Measurements from ENCODE around the gene TUBA8.
"Not testable (repeated sequence)": the region's sequence is repeated elsewhere in the genome, so short reads cannot be mapped to it uniquely, and the experiment has no call there.

The TUBA8 gene

DNA sequence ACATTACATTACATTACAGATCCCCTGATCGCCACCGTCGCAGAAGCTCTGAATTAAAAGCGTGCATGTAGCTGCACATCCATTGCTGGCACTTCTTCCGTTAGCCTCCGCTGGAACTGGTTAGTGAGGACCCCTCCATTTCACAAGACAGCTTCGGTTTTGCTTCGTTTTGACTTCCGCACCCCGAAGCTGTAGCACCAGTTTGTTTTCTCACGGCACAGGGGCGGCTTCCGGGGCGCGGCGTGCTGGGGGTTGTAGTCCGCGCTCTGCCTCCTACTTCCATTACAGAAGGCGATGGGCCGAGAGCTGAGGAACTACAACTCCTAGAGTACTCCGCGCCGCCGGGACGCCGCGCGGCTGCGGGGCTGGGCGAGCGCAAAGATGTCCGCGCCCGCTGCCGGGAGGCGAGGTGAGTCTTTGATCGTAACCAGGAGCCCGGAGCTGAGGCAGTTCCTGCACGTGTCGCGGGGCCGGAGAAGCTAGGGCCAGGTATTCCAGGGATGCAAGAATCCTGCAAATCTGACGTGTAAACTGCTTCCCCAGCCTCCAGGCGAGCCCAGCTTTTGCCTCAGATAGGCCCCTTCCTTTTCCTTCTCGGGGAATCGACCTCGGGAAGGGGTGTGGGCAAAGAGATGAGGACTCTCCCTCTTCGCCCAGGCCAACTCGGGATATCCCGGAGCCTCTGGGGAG is 32.8 kb upstream of the TUBA8 start, which contains the start of gene PEX26:
Gene PEX26, plus strand, starts transcription at position 352 of the 690 bp plus-strand sequence. CDS start 387 bp downstream, outside the sequence.
- DNase-seq: peak; percentile 85 to 92 (median 87)

GRCh38 chr22:18078329-18079041 is 32.1 kb upstream of the TUBA8 start:
- DNase-seq: peak in 1 of 4 experiments; percentile 13

DNA sequence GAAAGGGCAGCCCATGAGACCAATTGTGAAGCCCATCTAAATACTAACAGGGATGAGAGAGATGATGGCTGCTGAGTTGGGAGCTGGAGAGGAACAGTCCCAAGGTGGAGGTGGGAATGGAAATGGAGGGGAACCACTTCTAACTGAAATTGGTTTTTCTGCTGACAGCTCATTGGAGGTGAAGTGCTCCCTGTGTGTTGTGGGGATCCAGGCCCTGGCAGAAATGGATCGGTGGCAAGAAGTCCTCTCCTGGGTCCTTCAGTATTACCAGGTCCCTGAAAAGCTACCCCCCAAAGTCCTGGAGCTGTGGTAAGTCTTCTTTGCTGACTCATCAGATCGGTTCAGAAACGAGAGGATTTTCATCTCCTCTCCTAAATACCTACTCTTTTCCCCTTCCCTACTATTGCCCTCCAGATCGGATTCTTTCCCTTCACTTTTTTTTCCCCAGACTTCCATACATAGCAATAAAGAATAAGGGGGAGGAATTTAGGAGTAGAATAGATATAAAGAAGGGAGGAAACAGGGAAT is 30.8 kb upstream of the TUBA8 start:
- DNase-seq: no peak

DNA sequence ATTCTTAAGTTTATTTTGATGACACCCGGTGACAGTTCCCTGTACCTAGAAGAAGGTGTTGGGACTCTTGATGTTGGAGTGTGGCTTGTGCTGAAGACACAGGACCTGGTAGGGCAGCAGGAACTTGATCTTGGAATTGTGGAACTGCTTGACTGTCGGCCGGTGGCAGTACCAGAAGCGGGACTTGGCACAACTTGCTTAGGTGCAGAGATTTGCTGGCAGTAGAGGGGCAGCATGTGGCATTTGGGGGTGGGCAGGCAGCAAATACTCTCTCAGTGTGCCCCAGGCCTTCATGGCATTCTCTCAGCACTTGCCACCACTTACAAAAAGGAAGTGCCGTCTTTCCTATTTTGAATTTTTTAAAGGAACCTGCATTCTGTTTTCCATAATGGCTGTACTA is 29.2 kb upstream of the TUBA8 start:
- DNase-seq: no peak

GRCh38 chr22:18082467-18082866 is 28.1 kb upstream of the TUBA8 start:
- DNase-seq: no peak

GRCh38 chr22:18083406-18083805 is 27.2 kb upstream of the TUBA8 start:
- no peak for DNase-seq

GRCh38 chr22:18085188-18085587 is 25.4 kb upstream of the TUBA8 start:
- no peak for DNase-seq

DNA sequence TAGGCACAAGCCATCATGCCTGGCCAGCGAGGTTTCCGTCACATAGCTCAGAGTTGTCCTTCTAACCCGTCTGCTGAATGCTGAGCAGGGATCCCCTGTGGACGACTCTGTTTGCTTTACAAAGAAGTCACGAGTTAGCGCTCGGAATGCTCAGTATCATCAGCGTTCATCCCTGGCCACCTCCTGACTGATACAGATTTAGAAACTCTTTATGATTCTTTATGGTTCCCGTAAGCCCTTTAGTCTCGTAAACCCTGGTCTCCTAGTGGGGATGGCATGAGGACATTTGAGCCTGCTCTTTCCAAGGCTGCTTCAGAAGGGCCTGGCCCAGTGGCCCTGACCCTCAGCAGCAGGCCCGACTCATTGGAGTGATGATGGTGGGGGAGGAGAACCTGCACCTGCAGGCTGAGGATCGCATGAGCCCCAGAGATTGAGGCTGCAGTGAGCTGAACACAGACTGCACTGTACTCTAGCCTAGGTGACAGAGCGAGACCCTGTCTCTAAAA is 23.2 kb upstream of the TUBA8 start:
- no peak for DNase-seq

DNA sequence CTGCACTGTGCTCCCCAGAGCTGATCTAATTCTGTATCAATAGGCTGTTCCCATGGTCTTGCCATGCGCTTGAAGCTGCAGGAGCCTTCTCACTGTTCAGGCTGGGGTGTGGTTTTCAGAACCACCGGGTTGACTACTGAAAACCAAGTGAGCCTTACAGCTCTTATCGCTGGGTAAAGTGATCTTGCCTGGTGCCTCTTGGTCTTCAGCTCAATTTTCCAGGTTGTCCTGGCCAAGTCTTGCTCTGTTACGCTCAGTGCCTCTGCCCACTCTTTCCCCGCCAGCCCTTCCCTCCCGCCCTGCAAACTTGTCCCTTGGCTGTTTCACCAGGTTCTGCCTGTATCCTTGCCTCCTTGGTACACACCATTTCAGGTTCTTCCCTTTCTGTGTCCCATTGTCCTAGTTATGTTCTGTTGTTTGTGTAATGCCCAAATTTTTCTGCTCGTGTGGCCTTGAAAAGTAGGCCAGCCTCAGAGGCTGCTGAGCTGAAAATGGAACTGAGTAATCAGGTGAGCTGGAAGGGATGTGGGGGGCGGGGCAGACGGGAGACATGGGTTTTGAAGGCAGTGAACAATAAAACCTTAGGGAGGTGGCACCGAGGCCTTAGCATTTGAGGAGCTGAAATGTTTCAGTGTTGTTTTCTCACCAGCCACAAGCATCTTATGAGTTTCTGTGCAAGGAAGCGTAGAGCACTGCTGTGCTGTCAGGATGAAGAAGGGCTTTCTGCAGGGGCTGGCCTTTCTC is 21.6 kb upstream of the TUBA8 start:
- DNase-seq: no peak

DNA sequence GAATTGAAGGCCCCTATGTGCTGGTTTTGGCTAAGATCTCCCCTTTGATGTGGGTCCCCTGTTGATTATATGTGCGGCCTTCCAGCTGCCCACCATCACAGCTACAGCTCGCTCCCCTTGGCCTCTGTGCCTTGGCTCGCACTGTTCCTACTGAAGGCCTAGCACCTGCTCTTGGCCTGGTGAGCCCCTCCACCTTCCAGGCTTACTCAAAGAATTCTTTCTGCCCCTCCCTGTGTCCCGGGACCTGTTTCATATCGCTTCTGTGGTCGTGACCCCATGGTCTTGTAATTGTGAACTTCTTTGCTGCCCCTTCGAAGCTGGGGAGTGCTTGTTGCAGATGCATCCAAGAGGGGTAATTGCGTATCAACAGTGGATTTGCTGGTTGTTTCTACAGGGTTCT is 20.3 kb upstream of the TUBA8 start:
- DNase-seq: no peak

DNA sequence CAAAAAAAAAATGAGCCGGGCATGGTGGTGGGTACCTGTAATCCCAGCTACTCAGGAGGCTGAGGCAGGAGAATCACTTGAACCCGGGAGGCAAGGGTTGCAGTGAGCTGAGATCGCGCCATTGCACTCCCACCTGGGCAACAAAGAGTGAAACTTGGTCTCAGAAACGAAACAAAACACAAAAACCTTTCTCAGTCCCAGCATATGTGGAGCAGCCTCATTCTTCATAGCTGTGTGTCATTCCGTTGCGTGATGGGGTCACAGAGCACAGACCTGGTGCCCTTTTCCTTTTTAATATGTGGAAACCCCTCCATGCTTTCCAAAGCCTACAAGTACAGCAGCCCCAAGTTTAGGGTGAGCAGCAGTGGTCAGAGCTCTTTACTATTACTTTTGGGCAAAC is 19.1 kb upstream of the TUBA8 start:
- DNase-seq: no peak

DNA sequence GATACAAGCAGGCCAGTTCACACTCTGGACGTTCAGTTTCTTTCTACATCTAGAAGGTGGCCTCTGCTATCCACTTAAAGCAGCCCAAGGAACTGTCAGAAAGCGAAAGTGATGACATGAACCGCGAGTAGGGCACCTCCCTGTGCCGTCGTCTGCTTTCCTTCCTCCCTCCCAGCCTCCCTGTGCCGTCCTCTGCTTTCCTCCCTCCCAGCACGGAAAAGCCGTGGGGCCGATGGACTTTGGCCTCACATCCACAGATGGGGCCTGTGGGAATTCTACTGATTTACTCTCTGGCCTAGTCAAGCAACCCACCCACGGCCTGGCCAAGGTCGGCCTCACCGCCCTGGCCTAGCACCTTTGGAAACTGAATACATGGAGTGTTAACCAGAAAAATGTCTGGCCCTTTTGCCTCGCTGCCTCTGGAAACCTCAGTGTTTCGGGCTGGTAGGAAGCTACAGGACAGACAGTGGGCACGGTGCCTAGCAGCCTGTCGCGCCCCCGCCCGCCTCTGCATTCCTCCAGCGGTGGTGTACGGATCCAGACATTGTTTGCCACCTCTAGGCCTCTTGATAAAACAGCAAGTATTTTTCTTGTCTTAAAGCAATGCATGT is 18.6 kb upstream of the TUBA8 start:
- no peak for DNase-seq

- no peak for DNase-seq
Observed at GRCh38 chr22:18093661-18094060, 16.9 kb upstream of the TUBA8 start.

- no peak for DNase-seq
Observed at GRCh38 chr22:18095101-18095805, 15.4 kb upstream of the TUBA8 start.

GRCh38 chr22:18096823-18097222 is 13.8 kb upstream of the TUBA8 start:
- no peak for DNase-seq

DNA sequence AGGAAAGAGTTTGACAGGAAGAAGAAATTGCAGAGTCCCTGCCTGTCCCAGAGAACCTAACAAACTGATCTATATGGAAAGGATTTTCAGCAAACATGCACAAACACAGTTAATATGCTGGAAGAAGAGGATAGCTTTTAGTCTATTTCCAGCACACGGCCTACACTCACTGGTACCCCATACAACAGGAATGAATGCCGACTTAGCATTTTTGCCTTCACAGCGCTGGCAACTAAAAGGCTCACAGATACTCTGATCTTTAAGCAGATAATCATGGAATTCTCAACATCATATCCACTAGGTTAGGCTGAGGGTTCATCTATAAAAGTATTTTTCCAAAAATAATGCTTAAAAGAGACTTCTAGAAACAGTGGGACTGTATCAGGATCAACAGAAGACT is 9.8 kb upstream of the TUBA8 start:
- DNase-seq: no peak

- DNase-seq: no peak
Observed at GRCh38 chr22:18101536-18101935, 9.1 kb upstream of the TUBA8 start.

GRCh38 chr22:18103527-18104269 is 6.9 kb upstream of the TUBA8 start:
- DNase-seq: no peak

GRCh38 chr22:18104566-18104965 is 6.0 kb upstream of the TUBA8 start:
- DNase-seq: no peak

DNA sequence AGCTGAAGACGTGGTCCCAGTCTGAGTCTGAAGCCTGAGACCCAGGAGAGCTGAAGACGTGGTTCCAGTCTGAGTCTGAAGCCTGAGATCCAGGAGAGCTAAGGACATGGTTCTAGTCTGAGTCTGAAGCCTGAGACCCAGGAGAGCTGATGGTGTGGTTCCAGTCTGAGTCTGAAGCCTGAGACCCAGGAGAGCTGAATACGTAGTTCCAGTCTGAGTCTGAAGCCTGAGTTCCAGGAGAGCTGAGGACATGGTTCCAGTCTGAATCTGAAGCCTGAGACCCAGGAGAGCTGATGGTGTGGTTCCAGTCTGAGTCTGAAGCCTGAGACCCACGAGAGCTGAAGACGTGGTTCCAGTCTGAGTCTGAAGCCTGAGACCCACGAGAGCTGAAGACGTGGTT is 4.6 kb upstream of the TUBA8 start:
- DNase-seq: not testable (repeated sequence)

DNA sequence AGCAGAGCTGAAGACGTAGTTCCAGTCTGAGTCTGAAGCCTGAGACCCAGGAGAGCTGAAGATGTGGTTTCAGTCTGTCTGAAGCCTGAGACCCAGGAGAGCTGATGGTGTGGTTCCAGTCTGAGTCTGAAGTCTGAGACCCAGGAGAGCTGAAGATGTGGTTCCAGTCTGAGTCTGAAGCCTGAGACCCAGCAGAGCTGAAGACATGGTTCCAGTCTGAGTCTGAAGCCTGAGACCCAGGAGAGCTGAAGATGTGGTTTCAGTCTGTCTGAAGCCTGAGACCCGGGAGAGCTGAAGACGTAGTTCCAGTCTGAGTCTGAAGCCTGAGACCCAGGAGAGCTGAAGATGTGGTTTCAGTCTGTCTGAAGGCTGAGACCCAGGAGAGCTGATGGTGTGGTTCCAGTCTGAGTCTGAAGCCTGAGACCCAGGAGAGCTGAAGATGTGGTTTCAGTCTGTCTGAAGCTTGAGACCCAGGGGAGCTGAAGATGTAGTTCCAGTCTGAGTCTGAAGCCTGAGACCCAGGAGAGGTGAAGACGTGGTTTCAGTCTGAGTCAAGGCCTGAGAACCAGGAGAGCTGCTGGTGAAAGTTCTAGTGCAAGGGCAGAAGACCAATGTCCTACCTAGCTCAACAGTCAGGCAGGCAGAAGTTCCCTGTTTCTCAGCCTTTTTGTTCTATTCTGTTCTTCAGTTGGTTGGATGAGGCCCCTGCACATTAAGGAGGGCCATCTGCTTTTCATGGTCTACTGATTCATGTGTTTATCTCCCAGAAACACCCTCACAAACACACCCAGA is 3.9 kb upstream of the TUBA8 start:
- DNase-seq: not testable (repeated sequence)
